ENCODE measurements around the gene SOS2.

SOS2 gene

GRCh38 chr14:50117456-50117855, 113.9 kb downstream of the SOS2 start:
- in situ Hi-C loops (cut with MboI; ENCODE audit: low sequenced_read_pairs) = loop anchor here (25.0 kb wide), 1 partner anchor 255 kb away; the partner anchor contains the start of gene NEMF

DNA sequence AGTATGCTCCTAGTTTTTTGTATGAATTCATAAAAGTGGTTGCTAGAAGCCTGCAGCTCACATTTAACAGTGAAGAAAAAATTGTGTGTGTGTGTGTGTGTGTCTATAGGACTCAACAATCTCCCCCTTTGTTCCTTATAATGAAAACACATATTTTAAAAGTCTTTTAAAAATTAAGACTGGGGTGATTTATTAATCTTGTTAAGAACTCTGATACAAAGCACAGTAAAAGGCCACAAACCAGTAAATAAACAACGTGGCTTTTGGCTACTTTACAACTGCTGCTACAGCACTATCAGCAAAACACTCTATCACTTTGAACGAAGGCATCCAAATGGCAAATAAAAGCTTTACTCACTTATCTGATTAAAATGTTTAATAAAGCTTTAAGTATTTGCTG, 114.4 kb downstream of the SOS2 start:
- in situ Hi-C loops (cut with MboI; ENCODE audit: low sequenced_read_pairs) = loop anchor here (25.0 kb wide), 1 partner anchor 255 kb away; the partner anchor contains the start of gene NEMF

DNA sequence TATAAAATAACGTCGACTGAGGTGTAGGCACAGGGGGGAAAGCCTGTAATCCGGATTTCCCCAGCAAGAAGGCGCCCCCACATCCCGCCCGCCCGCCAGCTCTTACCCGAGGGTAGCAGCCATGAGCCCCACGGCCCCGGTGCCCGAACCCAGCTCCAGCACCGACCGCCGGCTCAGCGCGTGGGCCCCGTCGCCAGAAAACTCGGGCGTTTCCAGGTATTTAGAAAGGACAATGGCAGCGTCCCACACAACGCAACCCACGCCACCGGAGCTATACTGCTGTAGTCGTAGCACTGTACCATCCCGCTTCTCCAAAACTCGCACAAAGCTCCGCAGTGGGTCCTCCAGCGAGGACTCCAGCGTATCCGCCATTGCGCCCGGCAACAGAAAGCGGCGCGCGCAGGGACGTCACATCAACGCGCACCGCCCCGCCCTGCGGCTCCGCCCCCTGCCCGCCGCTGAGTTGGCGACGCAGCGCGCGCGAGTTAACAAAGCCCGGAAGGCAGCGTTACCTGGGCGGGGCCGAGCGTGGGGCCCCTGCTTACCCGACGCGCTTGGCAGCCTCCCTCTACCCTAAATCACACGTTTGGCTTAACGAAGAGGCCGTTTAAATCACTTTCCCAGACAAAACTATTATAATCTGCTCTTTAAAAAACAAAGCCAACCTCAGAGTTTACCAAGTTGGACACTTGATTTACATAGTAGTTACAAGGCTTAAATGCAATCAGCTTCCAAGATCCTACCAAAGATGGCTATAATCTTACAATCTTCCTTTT, 115.0 kb downstream of the SOS2 start, which contains the start of gene VCPKMT:
Gene VCPKMT (minus strand): TSS at position 392 of the 776 bp plus-strand sequence. CDS start 20 bp downstream, at position 372.
- in situ Hi-C loops (cut with MboI; ENCODE audit: low sequenced_read_pairs) = loop anchor here (25.0 kb wide), 1 partner anchor 254 kb away; the partner anchor contains the start of gene NEMF

DNA sequence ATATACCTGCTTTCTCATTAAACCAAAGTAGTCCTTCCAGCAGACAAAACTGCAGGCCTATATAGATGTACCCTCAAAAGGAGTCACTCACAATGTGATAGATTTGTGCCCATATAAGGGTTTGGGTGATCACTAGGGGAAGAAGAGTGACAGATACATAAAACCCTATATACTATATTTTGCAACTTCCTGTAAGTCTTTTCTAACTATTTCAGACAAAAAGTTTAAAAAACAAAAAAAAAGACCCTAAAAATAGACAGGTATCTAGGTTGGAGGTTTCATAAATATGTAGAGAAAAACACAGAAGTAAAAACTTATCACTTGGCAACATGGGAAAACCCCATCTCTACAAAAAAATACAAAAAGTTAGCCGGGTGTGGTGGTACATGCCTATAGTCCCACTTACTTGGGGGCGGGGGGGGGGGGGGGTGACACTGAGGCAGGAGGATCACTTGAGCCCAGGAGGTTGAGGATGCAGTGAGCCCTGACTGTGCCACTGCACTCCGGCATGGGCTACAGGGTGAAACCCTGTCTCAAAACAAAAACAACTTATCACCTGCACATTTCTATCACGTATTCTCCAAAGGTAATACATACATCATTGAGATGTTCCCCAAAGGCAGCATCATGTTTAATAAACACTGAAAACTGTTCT, 117.9 kb downstream of the SOS2 start:
- in situ Hi-C loops (cut with MboI; ENCODE audit: low sequenced_read_pairs) = loop anchor here (25.0 kb wide), 1 partner anchor 251 kb away; the partner anchor contains the start of gene NEMF

GRCh38 chr14:50110323-50111037, 120.9 kb downstream of the SOS2 start:
- in situ Hi-C loops (cut with MboI; ENCODE audit: low sequenced_read_pairs) = loop anchor here (25.0 kb wide), 1 partner anchor 248 kb away; the partner anchor contains the start of gene NEMF

- in situ Hi-C loops (cut with MboI; ENCODE audit: low sequenced_read_pairs) = loop anchor here (25.0 kb wide), 1 partner anchor 247 kb away; the partner anchor contains the start of gene NEMF
Observed at GRCh38 chr14:50109342-50109741, 122.0 kb downstream of the SOS2 start.

- in situ Hi-C loops (cut with MboI; ENCODE audit: low sequenced_read_pairs) = loop anchor here (25.0 kb wide), 1 partner anchor 246 kb away; the partner anchor contains the start of gene NEMF
Observed at GRCh38 chr14:50107850-50108249, 123.5 kb downstream of the SOS2 start.

DNA sequence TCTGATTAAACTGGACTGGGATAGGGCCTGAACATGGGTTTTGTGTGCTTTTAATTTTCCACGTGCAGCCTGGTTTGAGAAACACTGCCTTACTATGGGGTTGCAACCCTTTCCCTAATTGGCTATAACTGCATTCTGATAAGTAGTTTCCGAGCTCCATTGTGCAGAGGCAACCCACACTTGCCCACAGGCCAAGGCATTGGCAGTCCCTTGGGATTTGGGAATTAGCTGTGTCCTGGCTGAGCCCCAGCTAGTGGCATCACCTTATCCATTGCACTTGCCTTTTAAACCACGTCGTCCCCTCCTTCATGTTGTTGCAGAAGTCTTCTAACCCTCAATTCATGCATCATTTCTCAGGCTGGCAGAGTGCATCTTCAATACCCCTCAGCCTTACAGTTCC, 125.2 kb downstream of the SOS2 start:
- in situ Hi-C loops (cut with MboI; ENCODE audit: low sequenced_read_pairs) = loop anchor here (25.0 kb wide), 1 partner anchor 244 kb away; the partner anchor contains the start of gene NEMF

- in situ Hi-C loops (cut with MboI; ENCODE audit: low sequenced_read_pairs) = loop anchor here (25.0 kb wide), 1 partner anchor 241 kb away; the partner anchor contains the start of gene NEMF
Observed at GRCh38 chr14:50103558-50103957, 127.8 kb downstream of the SOS2 start.

DNA sequence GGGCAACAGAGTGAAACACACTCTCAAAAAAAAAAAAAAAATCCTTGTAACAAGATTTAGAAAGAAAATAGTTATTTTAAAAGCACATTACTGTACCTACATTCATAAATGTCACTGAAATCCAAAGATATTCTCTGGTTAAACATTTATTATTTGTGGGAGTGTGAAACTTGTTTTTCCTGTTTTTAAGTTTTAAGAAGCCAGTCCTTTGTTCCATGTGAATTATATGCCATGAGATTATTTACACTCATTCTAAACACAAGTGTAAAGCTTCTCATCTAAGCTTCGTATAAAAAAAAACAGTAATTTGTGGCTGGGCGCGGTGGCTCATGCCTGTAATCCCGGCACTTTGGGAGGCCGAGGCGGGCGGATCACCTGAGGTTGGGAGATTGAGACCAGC, 130.0 kb downstream of the SOS2 start:
- in situ Hi-C loops (cut with MboI; ENCODE audit: low sequenced_read_pairs) = loop anchor here (25.0 kb wide), 1 partner anchor 239 kb away; the partner anchor contains the start of gene NEMF

GRCh38 chr14:50100805-50101204, 130.6 kb downstream of the SOS2 start:
- in situ Hi-C loops (cut with MboI; ENCODE audit: low sequenced_read_pairs) = loop anchor here (25.0 kb wide), 1 partner anchor 239 kb away; the partner anchor contains the start of gene NEMF

DNA sequence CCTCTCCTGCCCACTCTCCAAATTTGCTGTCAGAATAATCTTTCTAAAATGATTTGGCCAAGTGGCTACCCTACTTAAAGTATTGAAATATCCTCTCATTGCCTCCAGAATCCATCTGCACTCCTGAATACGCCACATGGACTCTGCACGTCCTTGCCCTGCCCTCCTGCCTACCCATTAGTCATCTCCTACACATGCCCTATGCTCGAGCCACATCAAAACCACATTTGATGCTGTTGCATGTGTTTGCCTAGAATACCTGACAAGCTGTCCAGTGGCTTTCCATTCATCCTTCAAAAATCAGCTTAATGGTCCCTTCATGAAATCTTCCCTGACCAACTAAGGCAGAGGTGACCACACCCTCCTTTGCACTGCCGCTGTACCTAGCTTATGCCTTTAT, 132.0 kb downstream of the SOS2 start:
- in situ Hi-C loops (cut with MboI; ENCODE audit: low sequenced_read_pairs) = no loop called here

DNA sequence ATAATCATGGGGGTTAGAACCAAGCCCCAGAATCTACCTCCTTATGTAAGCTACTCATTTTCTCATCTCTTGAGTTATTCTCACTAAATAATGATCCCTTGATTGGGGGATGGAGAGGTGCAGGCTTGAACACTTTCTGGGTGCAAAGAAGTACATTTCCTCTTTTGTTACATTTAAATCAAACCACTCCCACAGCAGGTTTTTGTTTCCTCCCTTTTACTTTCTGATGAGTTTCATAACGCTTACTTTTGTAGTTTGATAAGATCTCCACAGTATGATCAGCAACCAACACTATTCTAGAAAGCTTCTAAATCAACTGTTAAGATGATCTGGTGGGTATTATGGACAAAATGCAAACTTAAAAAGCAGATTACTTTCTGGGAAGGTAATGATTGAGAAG, 135.5 kb downstream of the SOS2 start:
- in situ Hi-C loops (cut with MboI; ENCODE audit: low sequenced_read_pairs) = no loop called here

- in situ Hi-C loops (cut with MboI; ENCODE audit: low sequenced_read_pairs) = no loop called here
Observed at GRCh38 chr14:50094056-50094755, 137.2 kb downstream of the SOS2 start.

DNA sequence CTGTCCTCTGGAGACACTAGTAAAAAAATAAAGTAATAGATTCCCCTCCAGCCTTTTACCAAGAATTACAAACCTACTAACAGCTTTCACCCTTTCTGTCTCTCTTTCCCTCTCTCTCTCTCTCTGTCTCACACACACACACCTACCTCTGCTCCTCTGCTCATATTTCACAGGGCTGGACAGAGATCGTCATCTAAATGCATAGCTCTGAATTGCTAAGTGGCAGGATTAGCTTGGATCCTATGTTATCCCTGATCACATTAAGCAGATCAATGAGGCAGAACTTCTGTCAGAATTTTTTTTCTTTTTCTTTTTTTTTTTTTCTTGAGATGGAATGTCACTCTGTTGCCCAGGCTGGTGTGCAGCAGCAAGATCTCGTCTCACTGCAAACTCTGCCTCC, 137.9 kb downstream of the SOS2 start:
- in situ Hi-C loops (cut with MboI; ENCODE audit: low sequenced_read_pairs) = no loop called here

DNA sequence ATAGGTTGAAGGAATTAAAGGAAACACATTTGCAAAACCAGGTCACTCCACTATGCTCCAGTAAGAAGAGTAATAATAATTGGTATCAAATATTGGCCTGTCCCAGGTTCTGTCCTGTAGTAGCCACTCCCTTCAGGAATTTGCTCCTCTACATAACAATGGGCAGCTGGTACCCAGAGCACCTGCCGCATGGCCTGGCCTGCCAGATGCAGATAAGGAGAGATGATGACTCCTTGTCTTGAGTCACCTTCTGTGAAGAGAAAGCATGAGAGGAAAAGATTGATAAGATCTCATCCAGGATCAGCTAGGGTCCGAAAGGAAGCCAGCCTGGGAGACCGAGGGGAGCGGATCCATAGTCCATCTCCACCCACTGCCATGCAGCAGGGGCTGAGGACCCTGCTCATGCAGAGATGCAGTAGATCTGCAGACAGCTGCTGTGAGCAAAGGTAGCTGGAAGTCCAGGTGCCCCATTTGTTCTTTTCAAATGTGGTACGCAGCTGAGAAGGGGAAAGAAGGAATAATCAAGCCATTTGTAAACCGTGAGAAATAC, 139.3 kb downstream of the SOS2 start:
- in situ Hi-C loops (cut with MboI; ENCODE audit: low sequenced_read_pairs) = no loop called here

DNA sequence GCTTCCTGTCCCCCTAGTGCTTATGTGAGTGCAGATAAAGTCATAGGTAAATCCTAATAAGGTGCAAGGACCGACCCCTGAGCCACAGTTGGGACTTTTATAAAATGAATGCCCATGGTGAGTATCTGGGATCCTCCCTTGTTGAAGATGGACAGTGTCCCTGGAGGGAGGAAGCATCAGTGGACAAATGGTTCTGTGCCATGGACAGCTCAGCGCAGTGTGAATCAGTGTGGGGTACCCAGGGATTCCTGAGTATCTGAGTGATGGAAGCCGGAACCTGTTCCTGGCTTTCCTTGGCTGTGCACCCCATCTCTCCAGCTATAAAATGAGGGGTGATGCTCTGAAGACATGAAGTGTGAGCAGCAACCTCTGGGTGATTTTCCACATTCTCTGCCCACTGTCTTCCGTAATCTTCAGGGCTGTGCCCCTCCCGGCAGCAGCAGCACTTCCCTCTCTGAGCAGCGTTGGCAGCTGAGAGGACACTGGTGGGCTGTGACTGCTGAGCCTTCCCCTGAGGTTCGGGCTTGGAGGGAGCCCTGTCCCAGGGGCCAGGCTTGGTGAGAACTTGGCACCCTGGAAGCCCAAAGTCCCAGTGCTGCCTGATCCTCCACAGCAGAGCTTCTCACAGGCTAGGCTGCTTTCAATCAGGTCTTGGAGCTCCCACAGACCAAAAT, 140.0 kb downstream of the SOS2 start:
- in situ Hi-C loops (cut with MboI; ENCODE audit: low sequenced_read_pairs) = no loop called here

DNA sequence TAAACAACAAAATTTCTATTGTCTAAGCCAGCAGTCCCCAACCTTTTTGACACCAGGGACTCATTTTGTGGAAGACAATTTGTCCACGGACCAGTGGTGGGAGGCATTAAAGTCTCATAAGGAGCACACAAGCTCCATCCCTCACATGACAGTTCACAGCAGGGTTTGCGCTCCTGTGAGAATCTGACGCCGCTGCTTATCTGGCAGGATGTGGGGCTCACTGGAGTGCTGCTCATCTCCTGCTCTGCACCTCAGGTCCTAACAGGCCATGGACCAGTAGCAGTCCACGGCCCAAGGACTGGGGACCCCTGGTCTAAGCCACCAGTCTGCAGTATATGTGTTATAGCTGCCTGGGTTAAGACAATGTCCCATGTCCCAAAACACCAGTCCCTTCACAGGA, 142.2 kb downstream of the SOS2 start:
- in situ Hi-C loops (cut with MboI; ENCODE audit: low sequenced_read_pairs) = no loop called here

- in situ Hi-C loops (cut with MboI; ENCODE audit: low sequenced_read_pairs) = no loop called here
Observed at GRCh38 chr14:50088731-50089130, 142.6 kb downstream of the SOS2 start.
